ENCODE results near the gene CACNA1E.

CACNA1E gene

DNA sequence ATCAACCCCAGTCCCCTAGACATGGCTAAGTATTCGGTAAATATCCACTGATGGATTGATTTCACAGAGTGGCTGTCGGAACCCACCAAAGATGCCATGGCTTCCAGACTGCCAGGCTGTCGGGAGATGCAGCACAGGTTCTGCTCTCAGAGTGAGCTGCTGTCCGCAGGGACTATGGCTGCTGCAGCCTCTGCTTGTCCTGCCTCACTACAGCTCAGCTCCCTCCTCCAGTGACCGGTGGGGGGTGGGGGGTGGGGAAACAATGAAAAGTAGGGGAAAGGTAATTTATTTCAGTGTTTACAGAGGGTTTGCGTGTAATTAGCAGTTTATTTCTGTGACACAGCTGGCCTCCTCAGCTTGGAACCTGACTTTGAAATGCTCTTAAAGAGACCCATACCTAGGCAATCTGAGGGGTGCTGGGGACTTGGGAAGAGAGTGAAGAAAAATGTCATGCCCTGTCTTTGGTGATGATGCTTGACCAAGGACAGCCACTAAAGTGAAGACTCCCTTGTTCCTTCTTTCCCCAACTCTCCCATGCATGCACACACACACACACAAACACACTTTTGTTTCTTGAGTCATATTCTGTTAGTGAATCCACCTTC, 109.0 kb downstream of the CACNA1E start:
- no peak for DNase-seq

DNA sequence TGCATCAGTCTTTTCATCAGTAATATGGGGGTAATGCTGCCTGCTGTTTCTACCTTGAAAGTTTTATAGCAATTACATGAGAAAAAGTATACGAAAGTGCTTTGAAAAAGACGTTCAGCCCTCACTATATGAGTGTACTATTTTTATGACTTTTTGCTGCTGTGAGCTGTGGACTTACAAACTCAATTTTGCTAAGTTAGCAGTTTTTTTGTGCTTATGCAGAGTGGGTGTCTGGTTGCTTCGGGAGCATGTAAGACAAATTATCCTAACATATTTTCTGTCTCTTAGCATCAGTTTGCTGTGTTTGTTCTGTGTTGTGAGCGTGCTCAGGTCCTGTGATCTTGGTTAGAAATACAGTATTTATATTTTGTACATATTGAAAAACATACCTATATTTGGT, 109.7 kb downstream of the CACNA1E start:
- DNase-seq: no peak

- DNase-seq: no peak
Observed at GRCh38 chr1:181594553-181594952, 111.2 kb downstream of the CACNA1E start.

- DNase-seq: no peak
Observed at GRCh38 chr1:181595234-181595633, 111.9 kb downstream of the CACNA1E start.

- DNase-seq: no peak
Observed at GRCh38 chr1:181601186-181601950, 118.1 kb downstream of the CACNA1E start.

- DNase-seq: no peak
Observed at GRCh38 chr1:181603735-181604410, 120.6 kb downstream of the CACNA1E start.

- DNase-seq: no peak
Observed at GRCh38 chr1:181604482-181605249, 121.3 kb downstream of the CACNA1E start.

- DNase-seq: no peak
Observed at GRCh38 chr1:181607524-181607923, 124.2 kb downstream of the CACNA1E start.

DNA sequence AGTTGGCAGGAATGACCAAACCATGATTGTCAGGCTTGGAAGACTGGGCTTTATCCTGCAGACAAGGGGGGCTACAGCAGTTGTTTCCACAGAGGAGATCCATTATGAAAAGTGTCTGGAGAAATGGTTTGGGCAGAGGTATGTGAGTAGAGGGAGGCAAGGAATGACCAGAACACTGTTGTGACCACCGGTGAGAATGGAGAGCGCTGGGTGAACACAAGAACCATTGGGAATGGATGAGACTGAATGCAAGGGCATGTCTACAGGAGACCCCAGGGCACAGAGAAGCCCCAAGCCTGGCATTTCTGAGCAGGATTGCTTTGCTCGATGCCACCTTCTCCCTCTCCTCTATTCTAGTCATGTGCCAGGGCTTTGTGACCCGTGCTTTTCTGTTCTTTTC, 125.1 kb downstream of the CACNA1E start:
- no peak for DNase-seq

- DNase-seq: no peak
Observed at GRCh38 chr1:181608948-181609347, 125.6 kb downstream of the CACNA1E start.

DNA sequence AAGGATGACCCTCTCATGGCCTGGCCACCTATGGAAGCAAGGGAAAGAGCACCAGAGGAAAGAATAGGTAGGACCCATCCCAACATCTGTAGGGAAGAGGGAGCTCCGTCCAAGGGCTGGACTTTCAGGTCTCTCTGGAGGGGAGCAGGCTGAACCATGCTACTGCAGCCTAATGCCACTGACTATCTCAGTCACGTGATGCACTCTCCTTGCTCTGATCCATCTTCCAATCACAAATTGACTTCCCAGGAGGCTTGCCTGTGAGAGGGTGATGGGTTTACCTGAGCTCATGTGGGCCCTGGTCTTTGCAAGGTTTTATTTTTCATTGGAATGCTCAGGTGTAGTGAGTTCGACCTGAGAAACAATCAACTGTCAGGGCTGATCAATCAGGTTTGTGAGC, 128.8 kb downstream of the CACNA1E start:
- no peak for DNase-seq

GRCh38 chr1:181618559-181618958, 135.2 kb downstream of the CACNA1E start:
- no peak for DNase-seq

- DNase-seq: no peak
Observed at GRCh38 chr1:181620183-181620582, 136.9 kb downstream of the CACNA1E start.

- DNase-seq: no peak
Observed at GRCh38 chr1:181623850-181624249, 140.5 kb downstream of the CACNA1E start.

- DNase-seq: no peak
Observed at GRCh38 chr1:181626279-181626938, 143.1 kb downstream of the CACNA1E start.

DNA sequence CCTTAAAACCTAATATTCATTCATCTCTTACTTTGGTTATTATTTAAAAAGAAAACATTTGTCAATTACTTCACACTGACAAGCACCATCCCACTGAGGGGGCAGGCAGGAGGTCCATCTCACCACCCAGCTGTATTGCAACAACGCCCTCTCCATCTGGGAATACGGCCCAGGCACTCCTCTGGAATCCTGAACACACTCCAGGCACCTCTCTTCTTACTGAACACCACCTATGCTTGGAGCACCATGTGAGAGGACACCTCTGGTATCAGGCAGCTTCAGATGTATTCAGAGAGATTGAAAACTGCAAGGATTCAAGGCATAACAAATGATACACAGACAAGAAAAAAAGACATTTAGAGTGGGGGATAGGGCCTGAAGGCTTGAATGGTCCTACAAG, 147.1 kb downstream of the CACNA1E start:
- no peak for DNase-seq

DNA sequence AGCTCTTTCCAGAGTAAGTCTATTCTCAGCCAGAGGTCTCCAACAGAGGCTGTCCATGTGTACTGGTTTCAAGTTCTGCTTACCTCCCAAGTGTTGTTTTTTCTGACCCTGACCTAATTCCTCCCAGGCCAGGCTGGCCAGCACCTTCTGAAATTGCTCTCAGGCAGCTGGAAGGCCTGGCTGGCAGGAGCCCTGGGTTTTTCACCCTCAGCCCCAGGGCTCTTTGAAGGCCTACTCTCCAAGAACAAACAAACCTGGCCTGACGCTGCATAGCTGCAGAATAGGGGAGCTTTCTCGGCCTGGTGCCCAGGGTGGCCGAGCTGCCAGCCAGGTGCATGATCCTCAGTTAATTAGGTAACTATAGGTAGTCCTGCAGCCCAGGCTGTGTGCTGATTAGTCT, 147.5 kb downstream of the CACNA1E start:
- no peak for DNase-seq

GRCh38 chr1:181632492-181632891, 149.2 kb downstream of the CACNA1E start:
- DNase-seq: no peak

- DNase-seq: no peak
Observed at GRCh38 chr1:181632960-181633359, 149.6 kb downstream of the CACNA1E start.

DNA sequence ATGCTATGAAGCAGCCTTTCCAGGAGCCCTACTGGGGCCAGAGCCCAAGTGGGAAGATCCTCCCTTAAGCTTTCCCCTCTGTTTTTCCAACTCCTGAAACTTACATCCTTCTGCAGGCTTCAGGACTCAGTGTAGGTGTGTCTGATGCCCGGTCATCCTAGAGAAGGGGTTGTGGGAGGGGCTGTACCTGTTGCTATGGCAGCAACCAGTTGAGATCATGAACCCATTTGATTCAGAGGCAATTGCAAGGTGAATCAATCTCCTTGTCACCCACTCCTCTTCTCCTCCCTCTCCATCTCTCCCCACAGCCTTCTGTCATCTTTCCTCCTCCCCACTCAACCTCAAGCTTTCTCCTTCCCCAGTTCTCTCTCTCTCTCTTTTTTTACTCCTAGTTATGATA, 151.8 kb downstream of the CACNA1E start:
- DNase-seq: no peak

DNA sequence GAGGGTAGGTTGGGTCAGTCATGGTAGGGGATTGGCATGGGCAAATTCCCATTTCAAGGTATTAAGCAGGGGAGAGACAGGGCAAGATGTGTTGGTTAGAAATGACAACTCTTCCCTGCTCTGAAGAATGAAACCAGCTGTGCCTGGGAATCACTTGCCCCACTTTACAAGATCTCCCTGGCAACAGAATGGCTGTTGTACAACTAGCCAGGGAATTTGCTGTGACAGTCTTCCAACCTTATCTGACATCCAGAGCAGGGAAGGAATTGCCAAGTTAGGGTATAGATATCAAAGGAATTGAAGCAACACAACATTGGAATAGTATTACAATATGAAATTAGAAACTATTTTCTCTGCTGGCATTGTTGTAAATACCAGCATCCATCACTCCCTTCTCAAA, 154.7 kb downstream of the CACNA1E start:
- DNase-seq: no peak

DNA sequence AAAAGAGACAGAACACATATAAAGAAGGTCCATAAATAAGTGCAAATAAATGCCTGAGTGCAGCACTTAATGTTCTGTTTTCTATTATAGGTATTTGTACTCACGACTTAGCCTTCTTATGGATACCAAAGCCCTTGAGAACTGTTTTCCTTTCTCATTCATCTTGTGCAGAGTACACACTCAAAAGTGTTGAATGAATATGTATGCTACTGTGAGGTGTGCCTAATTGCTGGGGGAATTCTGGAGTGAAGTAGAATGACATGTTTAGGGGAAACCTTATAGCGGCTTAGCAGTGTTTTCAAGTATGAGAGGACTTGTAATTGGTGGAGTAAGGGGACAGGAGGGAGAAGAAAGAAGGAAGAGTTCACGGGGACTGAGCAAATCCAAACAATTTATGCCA, 157.6 kb downstream of the CACNA1E start:
- DNase-seq: no peak

GRCh38 chr1:181643631-181644030, 160.3 kb downstream of the CACNA1E start:
- DNase-seq: no peak

Measured in inflammatory macrophage treated with lipopolysaccharide for 4 hours (primary cell).